ENCODE measurements around the gene GIT2.
A peak's percentile ranks its signal among the peaks of the same experiment; 100 is the strongest.
"Not testable (repeated sequence)": the region's sequence is repeated elsewhere in the genome, so short reads cannot be mapped to it uniquely, and the experiment has no call there.

The GIT2 gene

GRCh38 chr12:109919456-109919855, 76.7 kb downstream of the GIT2 start:
- DNase-seq (ENCODE audit: low read depth) = no peak

GRCh38 chr12:109916045-109916444, 80.1 kb downstream of the GIT2 start:
- no peak for DNase-seq (ENCODE audit: low read depth)

- DNase-seq (ENCODE audit: low read depth) = no peak
Measured at GRCh38 chr12:109915171-109916040, 80.8 kb downstream of the GIT2 start.

- DNase-seq (ENCODE audit: low read depth) = no peak
Measured at GRCh38 chr12:109914461-109914860, 81.7 kb downstream of the GIT2 start.

- DNase-seq (ENCODE audit: low read depth) = no peak
Measured at GRCh38 chr12:109912855-109913321, 83.3 kb downstream of the GIT2 start.

GRCh38 chr12:109910969-109911348, 85.2 kb downstream of the GIT2 start:
- DNase-seq (ENCODE audit: low read depth) = peak; percentile 41

GRCh38 chr12:109910254-109910968, 85.8 kb downstream of the GIT2 start:
- DNase-seq (ENCODE audit: low read depth) = no peak

GRCh38 chr12:109905301-109905700, 90.9 kb downstream of the GIT2 start:
- DNase-seq (ENCODE audit: low read depth) = no peak

- no peak for DNase-seq (ENCODE audit: low read depth)
Measured at GRCh38 chr12:109902891-109903418, 93.2 kb downstream of the GIT2 start.

- DNase-seq (ENCODE audit: low read depth) = no peak
Measured at GRCh38 chr12:109900752-109901580, 95.2 kb downstream of the GIT2 start.

GRCh38 chr12:109899783-109900751, 96.1 kb downstream of the GIT2 start, which contains the start of gene TCHP:
Gene TCHP, plus strand, starts transcription at chr12:109900274. Its CDS starts 2,753 bp downstream, at chr12:109903027.
- DNase-seq (ENCODE audit: low read depth) = peak; percentile 84

GRCh38 chr12:109899345-109899744, 96.8 kb downstream of the GIT2 start:
- not testable (repeated sequence) for DNase-seq (ENCODE audit: low read depth)

GRCh38 chr12:109897029-109897428, 99.1 kb downstream of the GIT2 start:
- no peak for DNase-seq (ENCODE audit: low read depth)

GRCh38 chr12:109896188-109896587, 100.0 kb downstream of the GIT2 start:
- DNase-seq (ENCODE audit: low read depth) = no peak

- no peak for DNase-seq (ENCODE audit: low read depth)
Measured at GRCh38 chr12:109894939-109895338, 101.2 kb downstream of the GIT2 start.

GRCh38 chr12:109893261-109893995, 102.7 kb downstream of the GIT2 start:
- no peak for DNase-seq (ENCODE audit: low read depth)

GRCh38 chr12:109892748-109893147, 103.4 kb downstream of the GIT2 start:
- no peak for DNase-seq (ENCODE audit: low read depth)

GRCh38 chr12:109892165-109892715, 103.9 kb downstream of the GIT2 start:
- no peak for DNase-seq (ENCODE audit: low read depth)

- DNase-seq (ENCODE audit: low read depth) = not testable (repeated sequence)
Measured at GRCh38 chr12:109891731-109892130, 104.4 kb downstream of the GIT2 start.

Measured in amniotic epithelial cell (primary cell).